ENCODE results near the gene NKAIN2.

NKAIN2 gene

GRCh38 chr6:124539096-124539495, 735.4 kb downstream of the NKAIN2 start:
- Histone ChIP-seq H4K20me1 (ENCODE audit: low read depth, low read length) (no peaks in the 10 kb centered on the region), H3K79me2 (ENCODE audit: insufficient read depth, low read length) (no peaks in the 10 kb centered on the region), H3F3A (ENCODE audit: insufficient read depth) (no peaks in the 10 kb centered on the region), H3K27me3 (ENCODE audit: low read length) (no peaks in the 10 kb centered on the region), H3K9me3 (ENCODE audit: insufficient read depth, low read length) (no peaks in the 10 kb centered on the region), H3K9ac (ENCODE audit: low read length) (no peak overlapping the region), H2AFZ (ENCODE audit: low read depth, low read length, severe bottlenecking) (no peak overlapping the region), H3K9me2 (replicated peaks; ENCODE audit: insufficient read depth, low read length) (no peaks in the 10 kb centered on the region; the same call in 1 of the 2 replicates), H3K4me3 (ENCODE audit: insufficient read depth, low read length, poor library complexity, severe bottlenecking) (no peak overlapping the region), H3K27ac (ENCODE audit: low read depth, low read length) (no peak overlapping the region), H3K36me3 (ENCODE audit: low read length) (no peaks in the 10 kb centered on the region), H3K4me2 (ENCODE audit: low read depth, low read length, poor library complexity, severe bottlenecking) (no peak overlapping the region)
- TF ChIP-seq EZH2phosphoT487 (conservative IDR thresholded peaks at IDR 0.05; ENCODE audit: low read length) (no peak), CTCF (IDR thresholded peaks at IDR 0.05; ENCODE audit: insufficient read depth, low read length, poor library complexity, severe bottlenecking) (no peak)

- Histone ChIP-seq H3K9ac (ENCODE audit: low read length) (no peak overlapping the region), H3K79me2 (ENCODE audit: insufficient read depth, low read length) (no peaks in the 10 kb centered on the region), H3K36me3 (ENCODE audit: low read length) (no peaks in the 10 kb centered on the region), H3K4me3 (ENCODE audit: insufficient read depth, low read length, poor library complexity, severe bottlenecking) (no peak overlapping the region), H3K9me3 (ENCODE audit: insufficient read depth, low read length) (no peaks in the 10 kb centered on the region), H3K4me2 (ENCODE audit: low read depth, low read length, poor library complexity, severe bottlenecking) (no peak overlapping the region), H3K9me2 (replicated peaks; ENCODE audit: insufficient read depth, low read length) (no peaks in the 10 kb centered on the region; the same call in 1 of the 2 replicates), H3K27ac (ENCODE audit: low read depth, low read length) (no peak overlapping the region), H3F3A (ENCODE audit: insufficient read depth) (no peaks in the 10 kb centered on the region), H2AFZ (ENCODE audit: low read depth, low read length, severe bottlenecking) (no peak overlapping the region), H4K20me1 (ENCODE audit: low read depth, low read length) (no peaks in the 10 kb centered on the region), H3K27me3 (ENCODE audit: low read length) (no peaks in the 10 kb centered on the region)
- TF ChIP-seq CTCF (IDR thresholded peaks at IDR 0.05; ENCODE audit: insufficient read depth, low read length, poor library complexity, severe bottlenecking) = no peak
- TF ChIP-seq EZH2phosphoT487 (conservative IDR thresholded peaks at IDR 0.05; ENCODE audit: low read length) = no peak
Observed at GRCh38 chr6:124541573-124541972, 737.9 kb downstream of the NKAIN2 start.

GRCh38 chr6:124546601-124547000, 742.9 kb downstream of the NKAIN2 start:
- no peaks in the 10 kb centered on the region for H3K27me3 ChIP-seq (ENCODE audit: low read length)

More at GRCh38 chr6:124546601-124547000, 742.9 kb downstream of the NKAIN2 start:
- no peaks in the 10 kb centered on the region for H3F3A ChIP-seq (ENCODE audit: insufficient read depth)
- H3K9me2 ChIP-seq (replicated peaks; ENCODE audit: insufficient read depth, low read length) = no peaks in the 10 kb centered on the region; the same call in 1 of the 2 replicates
- H3K9me3 ChIP-seq (ENCODE audit: insufficient read depth, low read length) = no peaks in the 10 kb centered on the region
- H2AFZ ChIP-seq (ENCODE audit: low read depth, low read length, severe bottlenecking) = no peak overlapping the region
- no peaks in the 10 kb centered on the region for H4K20me1 ChIP-seq (ENCODE audit: low read depth, low read length)
- no peak overlapping the region for H3K9ac ChIP-seq (ENCODE audit: low read length)
- H3K79me2 ChIP-seq (ENCODE audit: insufficient read depth, low read length) = no peaks in the 10 kb centered on the region
- H3K4me2 ChIP-seq (ENCODE audit: low read depth, low read length, poor library complexity, severe bottlenecking) = no peak overlapping the region
- no peak overlapping the region for H3K27ac ChIP-seq (ENCODE audit: low read depth, low read length)
- H3K36me3 ChIP-seq (ENCODE audit: low read length) = no peaks in the 10 kb centered on the region
- H3K4me3 ChIP-seq (ENCODE audit: insufficient read depth, low read length, poor library complexity, severe bottlenecking) = no peak overlapping the region
- TF ChIP-seq CTCF (IDR thresholded peaks at IDR 0.05; ENCODE audit: insufficient read depth, low read length, poor library complexity, severe bottlenecking) (no peak), EZH2phosphoT487 (conservative IDR thresholded peaks at IDR 0.05; ENCODE audit: low read length) (no peak)
